Pancreas (tissue), 10 donors: Measurements from ENCODE around the gene TBX21. TPM values are rescaled to one million over a fixed set of nuclear protein-coding genes. Genes with fewer than 3 reads are reported as not detected.

Experiments used
- ATAC-seq, 4 donors: fragments of 200-7000 bp; cut with Tn5 transposase; one replicate each; pipeline versions ENCODE4 v1.8.0 to v1.9.1; 2020; ENCODE audit warnings: mild to moderate bottlenecking in 4 of 4, moderate library complexity in 4 of 4
- DNase-seq, 6 donors: peaks; one replicate each; pipeline ENCODE4 v3.0.0-alpha.2; 2020
- FAIRE-seq: peaks from 2 replicates; lab custom pipeline; 2012; peaks lifted over from hg19 to GRCh38; lab: Jason Lieb, UNC
- H3K27ac ChIP-seq, 4 donors: fragments of 200-600 bp; sonication (generic); 1 replicate in 3 of 4; 2 replicates in 1 of 4; pipeline versions ENCODE4 v1.5.0 to v1.8.0; 2020
- H3K27me3 ChIP-seq, 4 donors: fragments of 200-600 bp; one replicate each; pipeline ENCODE4 v1.8.0; 2021
- H3K36me3 ChIP-seq, 3 donors: fragments of 200-600 bp; sonication (generic) in 1 of 3; one replicate each; pipeline versions ENCODE4 v1.5.0 to v1.8.0; 2020 to 2021
- H3K4me1 ChIP-seq, 3 donors: fragments of 200-600 bp; one replicate each; pipeline ENCODE4 v1.8.0; 2021
- H3K4me3 ChIP-seq, 4 donors: fragments of 200-600 bp; sonication (generic) in 2 of 4; one replicate each; pipeline versions ENCODE4 v1.5.0 to v1.8.0; 2020 to 2021
- H3K9me3 ChIP-seq, 4 donors: fragments of 200-600 bp; one replicate each; pipeline ENCODE4 v1.8.0; 2021
- WGBS, 2 donors: extraction: QIAGEN DNeasy Blood & Tissue Kit; methylation state at CpG; one replicate each; pipeline ENCODE4 v1.1.7; 2013; 5-methylcytosine and 5-hydroxymethylcytosine counted together
- intact Hi-C, 3 donors: fragments of 100-400 bp; cut with DNase I; formaldehyde crosslinking; loops; one replicate each; pipeline versions ENCODE4 v1.11.1 to v1.14.2; 2022
- polyA plus RNA-seq, 2 donors: library from polyadenylated mRNA; stranded (reverse); fragments of 200-250 nt; gene quantifications; one replicate each; pipeline ENCODE4 v1.2.3, GENCODE V29; 2013
- total RNA-seq, 6 donors: library from RNA; stranded (reverse); fragmentation: NEBNext Ultra II Directional in 4 of 6; extraction: Animal tissue kit (Norgen Biotek cat#: 25700) in 4 of 6; gene quantifications; one replicate each; pipeline versions ENCODE4 v1.2.1 to v1.2.4, GENCODE V29; 2021 to 2023
- TF ChIP-seq, protein P1 (sequence below), 4 donors: fragments of 200-600 bp; sonication (generic) in 3 of 4; IDR thresholded peaks; one replicate each; pipeline versions ENCODE4 v1.5.0 to v1.8.0; 2021; ENCODE audit warnings: antibody characterized with exemption in 4 of 4
- donor health status: healthy with polysubstance abuse.
- donor health status: DM: no; HTN: no; CAD: no; lungs with moderate emphysema.
- donor health status: DM: no; HTN: no; CAD: no.
- donor health status: control.
- donor health status: control.
- donor health status: Bipolar disorder and iron deficiency.
- donor health status: DM: yes; HTN: yes; CAD: no.
- donor health status: DM: no; HTN: no; CAD: no.
- donor health status: DM: no; HTN: no; CAD: no.
- donor health status: DM: yes; HTN: yes; CAD: no.

The TBX21 gene
- total and polyA plus RNA-seq, 8 donors: 0.09 to 0.40 (median 0.17) TPM; not detected in 2

DNA sequence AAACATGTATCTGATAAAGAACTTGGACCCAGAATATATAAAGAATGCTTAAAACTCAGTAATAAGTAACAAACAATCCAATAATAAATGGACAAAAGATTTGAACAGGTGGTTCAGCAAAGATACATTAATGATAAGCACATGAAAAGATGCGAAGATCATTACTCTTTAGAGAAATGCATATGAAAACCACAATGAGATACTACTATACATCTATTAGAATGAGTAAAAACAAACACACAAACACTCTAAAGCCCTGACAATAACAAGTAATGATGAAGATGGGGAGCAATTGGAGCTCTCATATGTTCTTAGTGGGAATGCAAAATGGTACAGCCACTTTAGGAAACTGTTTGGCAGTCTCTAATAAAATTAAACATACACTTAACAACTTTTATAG lies 59.4 kb downstream of the TBX21 start:
- TF ChIP-seq, protein P1, sequence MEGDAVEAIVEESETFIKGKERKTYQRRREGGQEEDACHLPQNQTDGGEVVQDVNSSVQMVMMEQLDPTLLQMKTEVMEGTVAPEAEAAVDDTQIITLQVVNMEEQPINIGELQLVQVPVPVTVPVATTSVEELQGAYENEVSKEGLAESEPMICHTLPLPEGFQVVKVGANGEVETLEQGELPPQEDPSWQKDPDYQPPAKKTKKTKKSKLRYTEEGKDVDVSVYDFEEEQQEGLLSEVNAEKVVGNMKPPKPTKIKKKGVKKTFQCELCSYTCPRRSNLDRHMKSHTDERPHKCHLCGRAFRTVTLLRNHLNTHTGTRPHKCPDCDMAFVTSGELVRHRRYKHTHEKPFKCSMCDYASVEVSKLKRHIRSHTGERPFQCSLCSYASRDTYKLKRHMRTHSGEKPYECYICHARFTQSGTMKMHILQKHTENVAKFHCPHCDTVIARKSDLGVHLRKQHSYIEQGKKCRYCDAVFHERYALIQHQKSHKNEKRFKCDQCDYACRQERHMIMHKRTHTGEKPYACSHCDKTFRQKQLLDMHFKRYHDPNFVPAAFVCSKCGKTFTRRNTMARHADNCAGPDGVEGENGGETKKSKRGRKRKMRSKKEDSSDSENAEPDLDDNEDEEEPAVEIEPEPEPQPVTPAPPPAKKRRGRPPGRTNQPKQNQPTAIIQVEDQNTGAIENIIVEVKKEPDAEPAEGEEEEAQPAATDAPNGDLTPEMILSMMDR (IDR thresholded peaks at IDR 0.05): no peak
- Histone ChIP-seq H3K4me3 (no peak overlapping the region), H3K27ac (no peak overlapping the region), H3K27me3 (peaks cover 0 to 14% (median 7%) of the 10 kb centered on the region in 4 donors), H3K4me1 (peaks cover 0 to 2% (median 0%) of the 10 kb centered on the region in 3 donors), H3K36me3 (no peaks in the 10 kb centered on the region), H3K9me3 (no peaks in the 10 kb centered on the region)
- ATAC-seq (no peak), FAIRE-seq (no peak), DNase-seq (no peak)
- intact Hi-C loops: no loop called here
- 57 to 67% methylated on average over 1 of the region's 1 CpG for WGBS, 2 donors

- H3K27me3 ChIP-seq: peaks cover 0 to 14% (median 7%) of the 10 kb centered on the region in 4 donors
- intact Hi-C loops: no loop called here
- H3K9me3 ChIP-seq: no peaks in the 10 kb centered on the region
- ATAC-seq (no peak), DNase-seq (no peak), FAIRE-seq (no peak)
- H3K4me3 ChIP-seq: no peak overlapping the region
- no peak overlapping the region for H3K27ac ChIP-seq
- H3K36me3 ChIP-seq: no peaks in the 10 kb centered on the region
- TF ChIP-seq, protein P1 (IDR thresholded peaks at IDR 0.05): no peak
- peaks cover 0 to 2% (median 0%) of the 10 kb centered on the region in 3 donors for H3K4me1 ChIP-seq
- 61 to 64% methylated on average over 6 of the region's 6 CpGs for WGBS, 2 donors
Measured at GRCh38 chr17:47792979-47793378, 59.9 kb downstream of the TBX21 start.

Other genes with a start within 250 kb of the TBX21 start
- gene NPEPPS, start 202.1 kb upstream of the TBX21 start, total RNA-seq: 10 to 100 TPM; 32.3 to 72.3 (median 49.7) TPM
- gene NPEPPS, start 202.1 kb upstream of the TBX21 start, polyA plus RNA-seq: 10 to 100 TPM; 31.9 to 35.6 TPM
- gene KPNB1, start 83.3 kb upstream of the TBX21 start, total RNA-seq: 100 to 1,000 TPM in 5 of 6 donors, 10 to 100 TPM in 1; 91.5 to 126 (median 118) TPM
- gene KPNB1, start 83.3 kb upstream of the TBX21 start, polyA plus RNA-seq: 10 to 100 TPM; 18.1 to 36.7 TPM
- gene TBKBP1, start 39.1 kb upstream of the TBX21 start, total RNA-seq: 1 to 10 TPM; 4.7 to 7.0 (median 5.7) TPM
- gene TBKBP1, start 39.1 kb upstream of the TBX21 start, polyA plus RNA-seq: 10 to 100 TPM; 11.1 to 21.2 TPM
- 10 to 100 TPM in 3 of 6 donors, 1 to 10 TPM in 3; 8.4 to 20.2 (median 11.3) TPM for gene OSBPL7, start 88.6 kb downstream of the TBX21 start, total RNA-seq
- 10 to 100 TPM; 23.3 to 34.7 TPM for gene OSBPL7, start 88.6 kb downstream of the TBX21 start, polyA plus RNA-seq
- 10 to 100 TPM; 16.8 to 35.2 (median 25.1) TPM for gene MRPL10, start 98.3 kb downstream of the TBX21 start, total RNA-seq
- gene MRPL10, start 98.3 kb downstream of the TBX21 start, polyA plus RNA-seq: 10 to 100 TPM; 18.3 to 23.2 TPM
- gene LRRC46, start 98.4 kb downstream of the TBX21 start, total RNA-seq: under 1 TPM; 0.14 to 0.66 (median 0.38) TPM
- gene LRRC46, start 98.4 kb downstream of the TBX21 start, polyA plus RNA-seq: 1 to 10 TPM in 1 of 2 donors, under 1 TPM in 1; 0.73 to 1.8 TPM
- 10 to 100 TPM; 12.6 to 24.3 (median 19.0) TPM for gene SCRN2, start 108.0 kb downstream of the TBX21 start, total RNA-seq
- 10 to 100 TPM; 50.4 to 56.1 TPM for gene SCRN2, start 108.0 kb downstream of the TBX21 start, polyA plus RNA-seq
- under 1 TPM; 0.12 to 0.56 (median 0.22) TPM for gene SP6, start 117.9 kb downstream of the TBX21 start, total RNA-seq
- under 1 TPM; 0.16 to 0.27 TPM for gene SP6, start 117.9 kb downstream of the TBX21 start, polyA plus RNA-seq
- gene SP2, start 163.0 kb downstream of the TBX21 start, total RNA-seq: 1 to 10 TPM; 5.2 to 8.8 (median 6.9) TPM
- 1 to 10 TPM; 5.5 to 8.5 TPM for gene SP2, start 163.0 kb downstream of the TBX21 start, polyA plus RNA-seq
- 10 to 100 TPM; 13.2 to 23.5 (median 19.6) TPM for gene PNPO, start 208.3 kb downstream of the TBX21 start, total RNA-seq
- gene PNPO, start 208.3 kb downstream of the TBX21 start, polyA plus RNA-seq: 1 to 10 TPM; 6.5 to 7.6 TPM
- gene PRR15L, start 224.6 kb downstream of the TBX21 start, total RNA-seq: 10 to 100 TPM; 26.6 to 68.6 (median 42.7) TPM
- gene PRR15L, start 224.6 kb downstream of the TBX21 start, polyA plus RNA-seq: 10 to 100 TPM; 59.9 to 64.9 TPM
- 100 to 1,000 TPM; 134 to 234 (median 165) TPM for gene CDK5RAP3, start 237.9 kb downstream of the TBX21 start, total RNA-seq
- gene CDK5RAP3, start 237.9 kb downstream of the TBX21 start, polyA plus RNA-seq: 1,000 to 10,000 TPM; 1,052 to 1,312 TPM